Left colon (tissue), 2 donors: ENCODE data around the gene GNAT3. TPM values are rescaled to one million over a fixed set of nuclear protein-coding genes. Genes with fewer than 3 reads are reported as not detected.

Source experiments
- total RNA-seq, 2 donors: library from RNA; stranded (reverse); fragmentation: NEBNext Ultra II Directional; extraction: Animal tissue kit (Norgen Biotek cat#: 25700); gene quantifications; one replicate each; pipeline ENCODE4 v1.2.1, GENCODE V29; 2021
- donor health status: DM: no; HTN: no; CAD: no.
- donor health status: DM: yes; HTN: yes; CAD: no.

Gene GNAT3
- total RNA-seq, 2 donors from 2014 or later: not detected

Other genes with a start within 250 kb of the GNAT3 start
- 10 to 100 TPM; 18.0 to 27.4 TPM for gene CD36, start 126.6 kb upstream of the GNAT3 start, total RNA-seq